Measurements from ENCODE around the gene PRUNE2. TPM values are rescaled to one million over a fixed set of nuclear protein-coding genes. Genes with fewer than 3 reads are reported as not detected.
A peak's percentile ranks its signal among the peaks of the same experiment; 100 is the strongest.
"Not testable (repeated sequence)": the region's sequence is repeated elsewhere in the genome, so short reads cannot be mapped to it uniquely, and the experiment has no call there.

PRUNE2 gene
- total RNA-seq, 1 donor from 2014 or later, result 4.3 TPM

DNA sequence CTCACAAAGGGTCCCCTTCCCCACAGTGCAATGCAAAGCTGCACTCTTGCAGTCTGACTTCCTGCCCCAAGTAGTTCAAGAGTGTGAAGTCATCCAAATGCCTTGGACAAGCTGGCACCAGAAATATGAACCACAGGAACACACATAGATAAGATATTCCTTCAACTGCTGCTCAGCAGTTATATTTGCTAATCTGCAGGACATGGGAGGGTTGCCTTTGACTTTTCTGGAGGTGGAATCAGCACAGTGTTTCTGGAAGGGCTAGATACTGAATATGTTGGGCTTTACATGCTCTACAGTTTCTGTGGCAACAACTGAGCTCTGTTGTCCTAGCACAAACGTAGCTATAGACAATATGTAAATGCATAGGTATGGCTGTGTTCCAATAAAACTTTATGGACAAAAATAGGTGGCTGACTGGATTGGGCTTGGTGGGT, 238.4 kb downstream of the PRUNE2 start:
- peaks cover 14% of the 10 kb centered on the region for H3K4me1 Mint-ChIP-seq
- no peak for TF ChIP-seq CTCF (conservative IDR thresholded peaks at IDR 0.05)
- H3K27ac Mint-ChIP-seq (ENCODE audit: unreplicated experiment), result no peak overlapping the region
- no peaks in the 10 kb centered on the region for H3K27me3 Mint-ChIP-seq (ENCODE audit: low read depth)
- H3K9me3 Mint-ChIP-seq, result peaks cover 3% of the 10 kb centered on the region
- DNase-seq (ENCODE audit: low read depth, low spot score), result no peak
- H3K36me3 Mint-ChIP-seq (ENCODE audit: low read depth), result no peaks in the 10 kb centered on the region
- no peak overlapping the region for H3K4me3 Mint-ChIP-seq

GRCh38 chr9:76665966-76666365, 239.9 kb downstream of the PRUNE2 start:
- not testable (repeated sequence) for H3K27ac Mint-ChIP-seq (ENCODE audit: unreplicated experiment); H3K36me3 Mint-ChIP-seq (ENCODE audit: low read depth); H3K4me3 Mint-ChIP-seq; H3K9me3 Mint-ChIP-seq; H3K27me3 Mint-ChIP-seq (ENCODE audit: low read depth)
- DNase-seq (ENCODE audit: low read depth, low spot score), result peak; percentile 35
- peaks cover 14% of the 10 kb centered on the region for H3K4me1 Mint-ChIP-seq
- TF ChIP-seq CTCF (conservative IDR thresholded peaks at IDR 0.05), result peak; percentile 63

GRCh38 chr9:76665458-76665857, 240.5 kb downstream of the PRUNE2 start:
- no peak overlapping the region for H3K27ac Mint-ChIP-seq (ENCODE audit: unreplicated experiment)
- H3K36me3 Mint-ChIP-seq (ENCODE audit: low read depth), result no peaks in the 10 kb centered on the region
- H3K9me3 Mint-ChIP-seq, result peaks cover 3% of the 10 kb centered on the region
- no peaks in the 10 kb centered on the region for H3K27me3 Mint-ChIP-seq (ENCODE audit: low read depth)
- no peak overlapping the region for H3K4me3 Mint-ChIP-seq
- no peak for DNase-seq (ENCODE audit: low read depth, low spot score)
- TF ChIP-seq CTCF (conservative IDR thresholded peaks at IDR 0.05), result no peak
- peaks cover 14% of the 10 kb centered on the region for H3K4me1 Mint-ChIP-seq

- DNase-seq (ENCODE audit: low read depth, low spot score), result no peak
Observed at GRCh38 chr9:76664120-76664519, 241.8 kb downstream of the PRUNE2 start.

GRCh38 chr9:76662476-76663281, 243.2 kb downstream of the PRUNE2 start:
- no peak for TF ChIP-seq CTCF (conservative IDR thresholded peaks at IDR 0.05)
- no peaks in the 10 kb centered on the region for H3K36me3 Mint-ChIP-seq (ENCODE audit: low read depth)
- H3K4me3 Mint-ChIP-seq, result no peak overlapping the region
- no peaks in the 10 kb centered on the region for H3K27me3 Mint-ChIP-seq (ENCODE audit: low read depth)
- H3K4me1 Mint-ChIP-seq, result peaks cover 14% of the 10 kb centered on the region
- DNase-seq (ENCODE audit: low read depth, low spot score), result no peak
- H3K27ac Mint-ChIP-seq (ENCODE audit: unreplicated experiment), result no peak overlapping the region
- H3K9me3 Mint-ChIP-seq, result peaks cover 3% of the 10 kb centered on the region

More at GRCh38 chr9:76664120-76664519, 241.8 kb downstream of the PRUNE2 start:
- Mint-ChIP-seq H3K4me3 (no peak overlapping the region), H3K27me3 (ENCODE audit: low read depth) (no peaks in the 10 kb centered on the region), H3K9me3 (peaks cover 3% of the 10 kb centered on the region), H3K4me1 (peaks cover 14% of the 10 kb centered on the region), H3K27ac (ENCODE audit: unreplicated experiment) (no peak overlapping the region), H3K36me3 (ENCODE audit: low read depth) (no peaks in the 10 kb centered on the region)
- no peak for TF ChIP-seq CTCF (conservative IDR thresholded peaks at IDR 0.05)

Measured in neural crest cell (in vitro differentiated cells).